Retinal pigment epithelial cell (primary cell): ENCODE data around the gene SEC23IP.

Experiments
- DNase-seq: peaks from one replicate; pipeline ENCODE4 v3.0.0-alpha.2; 2010; ENCODE audit warnings: low read depth
- H3K4me3 ChIP-seq: 2 replicates; pipeline ENCODE4 v1.5.1; 2011; ENCODE audit warnings: mild to moderate bottlenecking, low read length, control low read depth, moderate library complexity
- CTCF ChIP-seq: conservative IDR thresholded peaks from 2 replicates; pipeline ENCODE4 v1.5.1; 2011; ENCODE audit warnings: low read depth, low read length, control low read depth, inconsistent platforms

Gene SEC23IP

GRCh38 chr10:119991816-119992215 is 99.3 kb downstream of the SEC23IP start:
- no peak for TF ChIP-seq CTCF
- H3K4me3 ChIP-seq = no peak overlapping the region
- no peak for DNase-seq
